Limb (tissue), 2 donors: ENCODE results near the gene MRPS18C.
"Not testable (repeated sequence)": the region's sequence is repeated elsewhere in the genome, so short reads cannot be mapped to it uniquely, and the experiment has no call there.

Experiments used
- DNase-seq, 2 donors: peaks; one replicate each; pipeline ENCODE4 v3.0.0-alpha.2; 2016; ENCODE audit errors: extremely low spot score in 2 of 2

MRPS18C gene

GRCh38 chr4:83496085-83496917 is 40.4 kb downstream of the MRPS18C start:
- not testable (repeated sequence) for DNase-seq

GRCh38 chr4:83498187-83498586 is 42.3 kb downstream of the MRPS18C start:
- DNase-seq, result no peak

GRCh38 chr4:83501671-83502070 is 45.8 kb downstream of the MRPS18C start:
- DNase-seq, result not testable (repeated sequence)

DNA sequence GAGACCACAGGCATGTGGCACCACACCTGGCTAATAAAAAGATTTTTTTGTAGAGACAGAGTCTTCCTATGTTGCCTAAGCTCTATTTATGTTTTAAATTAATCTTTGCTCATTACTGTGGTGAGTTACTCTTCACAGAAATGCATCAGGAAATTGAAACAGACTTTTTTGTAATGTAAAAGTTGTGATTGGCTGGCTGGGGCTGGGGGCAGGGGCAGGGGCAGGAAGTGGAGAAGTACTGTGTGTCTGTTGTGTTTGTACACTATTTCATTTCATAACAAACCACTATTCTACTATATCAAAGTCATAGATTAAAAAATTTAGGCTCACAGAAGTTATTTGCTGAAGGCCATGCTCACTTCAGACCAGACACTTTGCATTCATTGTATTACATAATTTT is 48.1 kb downstream of the MRPS18C start:
- no peak for DNase-seq

GRCh38 chr4:83504503-83504902 is 48.6 kb downstream of the MRPS18C start:
- DNase-seq, result no peak

- DNase-seq, result no peak
Measured at GRCh38 chr4:83504996-83505395, 49.1 kb downstream of the MRPS18C start.

DNA sequence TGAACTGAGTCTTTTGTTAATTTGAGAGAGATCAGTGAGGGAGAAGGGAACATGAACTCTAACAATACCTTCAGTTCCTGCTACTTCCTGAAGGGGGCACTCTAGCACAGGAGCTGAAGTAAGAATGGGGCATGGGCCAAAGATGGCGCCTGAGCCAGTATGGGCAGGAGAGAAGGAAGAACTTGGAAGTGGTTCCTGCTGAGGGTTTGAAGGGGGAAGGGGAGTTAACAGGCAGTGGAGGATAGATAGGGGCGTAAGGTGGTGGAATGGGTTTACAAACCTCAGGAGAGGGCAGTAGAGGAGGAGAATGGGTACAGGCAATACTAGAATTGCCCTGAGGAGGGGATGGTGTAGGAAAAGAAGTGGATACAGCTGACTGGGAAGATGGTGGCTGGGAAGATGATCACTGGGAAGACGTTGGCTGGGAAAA is 53.3 kb downstream of the MRPS18C start:
- DNase-seq, result not testable (repeated sequence)

DNA sequence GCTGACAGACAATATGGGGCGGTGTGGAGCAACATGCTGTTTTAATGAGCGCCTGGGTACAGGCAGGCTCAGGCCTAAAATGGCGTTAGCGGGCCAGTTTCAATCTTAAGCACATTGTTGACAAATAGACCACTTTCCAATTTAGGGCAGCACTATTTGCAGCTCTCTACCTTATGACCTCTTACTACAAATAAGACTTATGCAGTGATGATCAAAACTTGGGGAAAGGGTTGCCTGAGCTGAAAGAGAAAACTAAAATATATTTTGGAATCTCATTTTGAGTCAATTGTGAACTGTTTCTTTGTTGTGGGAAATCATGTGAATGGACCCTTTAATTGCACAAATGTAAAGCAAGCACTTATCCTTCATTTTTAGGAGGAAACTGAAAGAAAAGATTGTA is 54.6 kb downstream of the MRPS18C start:
- no peak for DNase-seq
